Measurements from ENCODE around the gene DVL3. TPM values are rescaled to one million over a fixed set of nuclear protein-coding genes. Genes with fewer than 3 reads are reported as not detected.
A peak's percentile ranks its signal among the peaks of the same experiment; 100 is the strongest.

DVL3 gene
- total and polyA plus RNA-seq, 4 donors, result 8.6 to 26.3 (median 17.4) TPM

DNA sequence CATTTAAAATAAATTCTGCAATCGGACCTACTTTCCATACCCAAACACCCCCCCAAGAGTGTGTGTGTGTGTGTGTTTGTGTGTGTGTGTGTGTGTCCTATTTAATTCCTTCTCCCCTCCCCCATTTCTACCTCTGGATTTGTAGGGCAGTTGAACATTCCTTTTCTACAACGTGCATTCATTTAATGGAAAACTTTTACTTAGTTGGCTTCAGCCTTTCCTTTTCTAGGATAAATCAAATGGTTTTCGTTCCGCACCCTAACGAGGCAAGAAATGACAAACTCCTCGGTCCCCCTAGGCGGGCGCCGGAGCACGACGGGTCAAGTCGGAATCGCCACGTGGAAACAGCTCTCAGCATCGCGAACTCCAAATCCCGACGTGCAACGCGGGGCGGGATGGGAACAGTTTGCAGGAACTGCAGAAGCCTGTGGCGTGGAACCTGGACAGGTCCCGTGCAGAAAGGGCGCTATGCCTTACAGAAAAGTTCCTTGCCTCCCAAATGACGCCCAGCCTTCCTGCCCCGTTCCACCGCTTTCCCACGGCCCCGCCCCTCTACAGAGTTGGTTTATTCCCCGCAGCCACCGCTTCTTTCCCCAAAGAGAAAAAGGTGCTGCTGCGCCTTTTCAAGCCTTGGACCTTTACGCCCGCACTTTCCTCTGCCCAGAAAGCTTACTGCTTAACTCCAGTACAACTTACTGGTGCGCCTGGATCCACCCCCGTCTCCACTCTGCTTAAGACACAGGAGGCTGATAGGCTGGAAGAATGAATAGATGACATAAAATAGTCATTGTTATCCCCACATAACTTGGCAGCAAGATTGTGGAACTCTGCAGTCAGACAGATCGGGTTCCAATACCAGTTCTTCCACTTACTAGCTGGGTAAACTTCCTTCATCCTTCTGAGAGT is 21.1 kb upstream of the DVL3 start:
- Histone ChIP-seq H3K9me3 (ENCODE audit: control insufficient read depth in 4 of 4, low read length in 3 of 4) (no peaks in the 10 kb centered on the region), H3K36me3 (ENCODE audit: control insufficient read depth in 4 of 4, insufficient read depth in 3 of 4, low read depth in 1 of 4, low read length in 3 of 4) (peaks cover 0 to 4% (median 1%) of the 10 kb centered on the region in 4 donors), H3K4me1 (ENCODE audit: control insufficient read depth in 4 of 4, insufficient read depth in 4 of 4, low read length in 3 of 4) (peaks cover 2 to 32% (median 21%) of the 10 kb centered on the region in 4 donors), H3K4me3 (ENCODE audit: low read depth in 1 of 3, low read length in 3 of 3) (peak overlapping the region; percentile 72 to 97 (median 96)), H3K9ac (ENCODE audit: low read depth in 1 of 2, low read length in 2 of 2) (peak overlapping the region; percentile 85 to 86), H3K27ac (ENCODE audit: low read depth in 1 of 2, low read length in 2 of 2) (peak overlapping the region; percentile 83 to 91), H3K27me3 (ENCODE audit: control insufficient read depth in 4 of 4, insufficient read depth in 4 of 4, low read length in 3 of 4) (no peaks in the 10 kb centered on the region)
- DNase-seq (ENCODE audit: low spot score), result peak; percentile 72
- TF ChIP-seq, protein P1, sequence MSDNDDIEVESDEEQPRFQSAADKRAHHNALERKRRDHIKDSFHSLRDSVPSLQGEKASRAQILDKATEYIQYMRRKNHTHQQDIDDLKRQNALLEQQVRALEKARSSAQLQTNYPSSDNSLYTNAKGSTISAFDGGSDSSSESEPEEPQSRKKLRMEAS (IDR thresholded peaks at IDR 0.05), result peak; percentile 94
- peak in 1 of 2 donors; percentile 70 for TF ChIP-seq GABPA (IDR thresholded peaks at IDR 0.05 in 1 of 2, conservative IDR thresholded peaks at IDR 0.05 in 1 of 2)
- TF ChIP-seq EGR1 (IDR thresholded peaks at IDR 0.05; ENCODE audit: low read depth in 2 of 2), result peak in 1 of 2 donors; percentile 19
- TF ChIP-seq HNF4A (conservative IDR thresholded peaks at IDR 0.05), result peak in 1 of 2 donors; percentile 16
- no peak for TF ChIP-seq HNF4G (IDR thresholded peaks at IDR 0.05)
- TF ChIP-seq, protein P2, sequence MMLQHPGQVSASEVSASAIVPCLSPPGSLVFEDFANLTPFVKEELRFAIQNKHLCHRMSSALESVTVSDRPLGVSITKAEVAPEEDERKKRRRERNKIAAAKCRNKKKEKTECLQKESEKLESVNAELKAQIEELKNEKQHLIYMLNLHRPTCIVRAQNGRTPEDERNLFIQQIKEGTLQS (IDR thresholded peaks at IDR 0.05), result no peak
- peak; percentile 39 for TF ChIP-seq NR2F2 (IDR thresholded peaks at IDR 0.05)
- TF ChIP-seq, protein P3, sequence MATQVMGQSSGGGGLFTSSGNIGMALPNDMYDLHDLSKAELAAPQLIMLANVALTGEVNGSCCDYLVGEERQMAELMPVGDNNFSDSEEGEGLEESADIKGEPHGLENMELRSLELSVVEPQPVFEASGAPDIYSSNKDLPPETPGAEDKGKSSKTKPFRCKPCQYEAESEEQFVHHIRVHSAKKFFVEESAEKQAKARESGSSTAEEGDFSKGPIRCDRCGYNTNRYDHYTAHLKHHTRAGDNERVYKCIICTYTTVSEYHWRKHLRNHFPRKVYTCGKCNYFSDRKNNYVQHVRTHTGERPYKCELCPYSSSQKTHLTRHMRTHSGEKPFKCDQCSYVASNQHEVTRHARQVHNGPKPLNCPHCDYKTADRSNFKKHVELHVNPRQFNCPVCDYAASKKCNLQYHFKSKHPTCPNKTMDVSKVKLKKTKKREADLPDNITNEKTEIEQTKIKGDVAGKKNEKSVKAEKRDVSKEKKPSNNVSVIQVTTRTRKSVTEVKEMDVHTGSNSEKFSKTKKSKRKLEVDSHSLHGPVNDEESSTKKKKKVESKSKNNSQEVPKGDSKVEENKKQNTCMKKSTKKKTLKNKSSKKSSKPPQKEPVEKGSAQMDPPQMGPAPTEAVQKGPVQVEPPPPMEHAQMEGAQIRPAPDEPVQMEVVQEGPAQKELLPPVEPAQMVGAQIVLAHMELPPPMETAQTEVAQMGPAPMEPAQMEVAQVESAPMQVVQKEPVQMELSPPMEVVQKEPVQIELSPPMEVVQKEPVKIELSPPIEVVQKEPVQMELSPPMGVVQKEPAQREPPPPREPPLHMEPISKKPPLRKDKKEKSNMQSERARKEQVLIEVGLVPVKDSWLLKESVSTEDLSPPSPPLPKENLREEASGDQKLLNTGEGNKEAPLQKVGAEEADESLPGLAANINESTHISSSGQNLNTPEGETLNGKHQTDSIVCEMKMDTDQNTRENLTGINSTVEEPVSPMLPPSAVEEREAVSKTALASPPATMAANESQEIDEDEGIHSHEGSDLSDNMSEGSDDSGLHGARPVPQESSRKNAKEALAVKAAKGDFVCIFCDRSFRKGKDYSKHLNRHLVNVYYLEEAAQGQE (IDR thresholded peaks at IDR 0.05), result no peak
- peak; percentile 82 for TF ChIP-seq YY1 (IDR thresholded peaks at IDR 0.05)
- TF ChIP-seq TAF1 (conservative IDR thresholded peaks at IDR 0.05), result no peak
- peak; percentile 53 to 66 for TF ChIP-seq RXRA (IDR thresholded peaks at IDR 0.05)
- TF ChIP-seq SP1 (IDR thresholded peaks at IDR 0.05), result peak; percentile 59
- TF ChIP-seq FOXA2 (IDR thresholded peaks at IDR 0.05), result no peak
- 1% methylated on average over 37 of the region's 37 CpGs for WGBS

DNA sequence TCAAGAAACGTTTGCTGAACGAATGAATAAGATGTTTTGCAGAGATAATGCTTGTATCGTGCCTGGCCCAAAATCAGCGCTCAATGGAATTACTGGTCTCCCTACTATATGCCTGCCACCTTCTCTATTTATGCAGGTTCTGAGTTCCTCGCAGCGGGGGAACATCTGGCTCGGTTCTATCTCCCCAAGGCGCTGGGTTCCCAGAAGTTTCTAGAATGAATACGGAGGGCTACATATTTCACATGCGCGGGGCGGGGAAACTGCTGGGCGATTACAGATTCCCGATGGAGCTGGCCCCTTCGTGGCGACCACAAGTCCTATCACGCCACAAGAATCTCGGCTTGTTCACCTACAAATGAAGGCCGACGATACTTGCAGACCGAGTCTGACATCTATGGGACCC is 20.4 kb upstream of the DVL3 start:
- Histone ChIP-seq H3K9ac (ENCODE audit: low read depth in 1 of 2, low read length in 2 of 2) (peak overlapping the region; percentile 85 to 86), H3K4me1 (ENCODE audit: control insufficient read depth in 4 of 4, insufficient read depth in 4 of 4, low read length in 3 of 4) (peaks cover 2 to 32% (median 21%) of the 10 kb centered on the region in 4 donors), H3K27me3 (ENCODE audit: control insufficient read depth in 4 of 4, insufficient read depth in 4 of 4, low read length in 3 of 4) (no peaks in the 10 kb centered on the region), H3K4me3 (ENCODE audit: low read depth in 1 of 3, low read length in 3 of 3) (peak overlapping the region; percentile 72 to 97 (median 96)), H3K9me3 (ENCODE audit: control insufficient read depth in 4 of 4, low read length in 3 of 4) (no peaks in the 10 kb centered on the region), H3K36me3 (ENCODE audit: control insufficient read depth in 4 of 4, insufficient read depth in 3 of 4, low read depth in 1 of 4, low read length in 3 of 4) (peaks cover 0 to 4% (median 1%) of the 10 kb centered on the region in 4 donors), H3K27ac (ENCODE audit: low read depth in 1 of 2, low read length in 2 of 2) (peak overlapping the region; percentile 83 to 91)
- DNase-seq (ENCODE audit: low spot score), result no peak
- under 1% methylated on average over 21 of the region's 21 CpGs for WGBS
- no peak for TF ChIP-seq NR2F2 (IDR thresholded peaks at IDR 0.05)
- TF ChIP-seq, protein P3 (IDR thresholded peaks at IDR 0.05), result no peak
- TF ChIP-seq EGR1 (IDR thresholded peaks at IDR 0.05; ENCODE audit: low read depth in 2 of 2), result no peak
- TF ChIP-seq, protein P4, sequence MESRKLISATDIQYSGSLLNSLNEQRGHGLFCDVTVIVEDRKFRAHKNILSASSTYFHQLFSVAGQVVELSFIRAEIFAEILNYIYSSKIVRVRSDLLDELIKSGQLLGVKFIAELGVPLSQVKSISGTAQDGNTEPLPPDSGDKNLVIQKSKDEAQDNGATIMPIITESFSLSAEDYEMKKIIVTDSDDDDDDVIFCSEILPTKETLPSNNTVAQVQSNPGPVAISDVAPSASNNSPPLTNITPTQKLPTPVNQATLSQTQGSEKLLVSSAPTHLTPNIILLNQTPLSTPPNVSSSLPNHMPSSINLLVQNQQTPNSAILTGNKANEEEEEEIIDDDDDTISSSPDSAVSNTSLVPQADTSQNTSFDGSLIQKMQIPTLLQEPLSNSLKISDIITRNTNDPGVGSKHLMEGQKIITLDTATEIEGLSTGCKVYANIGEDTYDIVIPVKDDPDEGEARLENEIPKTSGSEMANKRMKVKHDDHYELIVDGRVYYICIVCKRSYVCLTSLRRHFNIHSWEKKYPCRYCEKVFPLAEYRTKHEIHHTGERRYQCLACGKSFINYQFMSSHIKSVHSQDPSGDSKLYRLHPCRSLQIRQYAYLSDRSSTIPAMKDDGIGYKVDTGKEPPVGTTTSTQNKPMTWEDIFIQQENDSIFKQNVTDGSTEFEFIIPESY (IDR thresholded peaks at IDR 0.05), result no peak
- TF ChIP-seq RAD21 (IDR thresholded peaks at IDR 0.05), result no peak
- no peak for TF ChIP-seq HNF4G (IDR thresholded peaks at IDR 0.05)
- TF ChIP-seq, protein P2 (IDR thresholded peaks at IDR 0.05), result no peak
- TF ChIP-seq, protein P1 (IDR thresholded peaks at IDR 0.05), result no peak
- TF ChIP-seq TAF1 (conservative IDR thresholded peaks at IDR 0.05), result no peak
- no peak for TF ChIP-seq JUND (IDR thresholded peaks at IDR 0.05)
- no peak for TF ChIP-seq GABPA (IDR thresholded peaks at IDR 0.05 in 1 of 2, conservative IDR thresholded peaks at IDR 0.05 in 1 of 2)
- TF ChIP-seq FOXA2 (IDR thresholded peaks at IDR 0.05), result no peak
- no peak for TF ChIP-seq RXRA (IDR thresholded peaks at IDR 0.05)
- TF ChIP-seq SP1 (IDR thresholded peaks at IDR 0.05), result no peak
